ENCODE measurements around the gene ABCA8. TPM values are rescaled to one million over a fixed set of nuclear protein-coding genes. Genes with fewer than 3 reads are reported as not detected.

The ABCA8 gene
- total RNA-seq, 1 donor, result 36.2 TPM

DNA sequence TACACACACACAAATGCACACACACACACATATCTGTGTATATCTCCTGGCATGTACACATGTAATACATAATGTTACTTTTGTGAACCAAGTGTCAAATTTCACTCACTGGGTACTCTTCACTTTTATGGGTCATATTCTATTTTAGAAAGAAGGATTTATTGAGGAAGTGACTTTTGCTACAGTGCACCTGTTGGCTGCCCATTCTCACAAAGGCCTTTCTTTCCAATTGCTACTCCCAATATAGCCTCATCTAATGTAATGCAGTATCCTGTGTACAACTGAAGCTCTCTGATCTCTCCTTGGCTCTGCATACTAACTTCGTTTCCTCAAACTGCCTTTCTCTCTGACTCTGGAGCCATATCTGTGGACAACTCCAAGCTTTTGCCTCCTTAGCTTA, 107.5 kb downstream of the ABCA8 start:
- TF ChIP-seq, protein P1, sequence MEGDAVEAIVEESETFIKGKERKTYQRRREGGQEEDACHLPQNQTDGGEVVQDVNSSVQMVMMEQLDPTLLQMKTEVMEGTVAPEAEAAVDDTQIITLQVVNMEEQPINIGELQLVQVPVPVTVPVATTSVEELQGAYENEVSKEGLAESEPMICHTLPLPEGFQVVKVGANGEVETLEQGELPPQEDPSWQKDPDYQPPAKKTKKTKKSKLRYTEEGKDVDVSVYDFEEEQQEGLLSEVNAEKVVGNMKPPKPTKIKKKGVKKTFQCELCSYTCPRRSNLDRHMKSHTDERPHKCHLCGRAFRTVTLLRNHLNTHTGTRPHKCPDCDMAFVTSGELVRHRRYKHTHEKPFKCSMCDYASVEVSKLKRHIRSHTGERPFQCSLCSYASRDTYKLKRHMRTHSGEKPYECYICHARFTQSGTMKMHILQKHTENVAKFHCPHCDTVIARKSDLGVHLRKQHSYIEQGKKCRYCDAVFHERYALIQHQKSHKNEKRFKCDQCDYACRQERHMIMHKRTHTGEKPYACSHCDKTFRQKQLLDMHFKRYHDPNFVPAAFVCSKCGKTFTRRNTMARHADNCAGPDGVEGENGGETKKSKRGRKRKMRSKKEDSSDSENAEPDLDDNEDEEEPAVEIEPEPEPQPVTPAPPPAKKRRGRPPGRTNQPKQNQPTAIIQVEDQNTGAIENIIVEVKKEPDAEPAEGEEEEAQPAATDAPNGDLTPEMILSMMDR (IDR thresholded peaks at IDR 0.05; ENCODE audit: extremely low read depth, low read depth, low read length), result no peak
- H3K79me2 ChIP-seq (ENCODE audit: insufficient read depth, low read length), result no peaks in the 10 kb centered on the region
- H3K9me3 ChIP-seq (ENCODE audit: low read depth, low read length), result no peaks in the 10 kb centered on the region
- H3K4me3 ChIP-seq (ENCODE audit: insufficient read depth, low read length), result no peak overlapping the region
- no peaks in the 10 kb centered on the region for H3K4me1 ChIP-seq (ENCODE audit: insufficient read depth, low read length)
- no peaks in the 10 kb centered on the region for H3K36me3 ChIP-seq (ENCODE audit: insufficient read depth, low read length)
- no peak overlapping the region for H3K27ac ChIP-seq (ENCODE audit: low read depth, low read length)
- no peaks in the 10 kb centered on the region for H3K27me3 ChIP-seq (ENCODE audit: insufficient read depth, low read length)
- H4K20me1 ChIP-seq (ENCODE audit: insufficient read depth, low read length), result no peaks in the 10 kb centered on the region
- no peak overlapping the region for H2AFZ ChIP-seq (ENCODE audit: low read length)
- H3K4me2 ChIP-seq (ENCODE audit: insufficient read depth, low read length), result no peak overlapping the region
- DNase-seq (ENCODE audit: insufficient read length, low spot score, missing footprints), result no peak

DNA sequence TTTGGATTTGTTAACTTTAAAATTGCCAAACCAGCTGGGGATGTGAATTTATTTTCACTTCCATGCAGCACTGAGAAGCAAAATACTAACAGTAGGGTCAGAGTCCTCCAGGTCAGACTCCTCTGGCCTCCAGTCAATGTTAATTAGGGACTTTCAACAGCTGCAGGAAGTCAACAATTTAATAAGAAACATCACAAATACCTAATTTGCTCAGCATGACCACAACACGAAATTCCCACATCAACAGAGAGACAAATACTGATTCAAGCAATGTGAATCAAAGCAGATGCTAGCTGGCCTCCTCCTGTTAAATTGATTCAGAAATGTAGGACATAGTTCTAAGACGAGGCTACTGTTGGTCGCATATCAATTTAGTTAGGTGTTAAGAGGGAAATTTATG, 111.7 kb downstream of the ABCA8 start:
- Histone ChIP-seq H3K79me2 (ENCODE audit: insufficient read depth, low read length) (no peaks in the 10 kb centered on the region), H3K4me3 (ENCODE audit: insufficient read depth, low read length) (no peak overlapping the region), H2AFZ (ENCODE audit: low read length) (no peak overlapping the region), H3K27me3 (ENCODE audit: insufficient read depth, low read length) (no peaks in the 10 kb centered on the region), H3K27ac (ENCODE audit: low read depth, low read length) (no peak overlapping the region), H3K4me2 (ENCODE audit: insufficient read depth, low read length) (no peak overlapping the region), H4K20me1 (ENCODE audit: insufficient read depth, low read length) (no peaks in the 10 kb centered on the region), H3K9me3 (ENCODE audit: low read depth, low read length) (no peaks in the 10 kb centered on the region), H3K4me1 (ENCODE audit: insufficient read depth, low read length) (no peaks in the 10 kb centered on the region), H3K36me3 (ENCODE audit: insufficient read depth, low read length) (no peaks in the 10 kb centered on the region)
- no peak for DNase-seq (ENCODE audit: insufficient read length, low spot score, missing footprints)
- TF ChIP-seq, protein P1 (IDR thresholded peaks at IDR 0.05; ENCODE audit: extremely low read depth, low read depth, low read length), result no peak

DNA sequence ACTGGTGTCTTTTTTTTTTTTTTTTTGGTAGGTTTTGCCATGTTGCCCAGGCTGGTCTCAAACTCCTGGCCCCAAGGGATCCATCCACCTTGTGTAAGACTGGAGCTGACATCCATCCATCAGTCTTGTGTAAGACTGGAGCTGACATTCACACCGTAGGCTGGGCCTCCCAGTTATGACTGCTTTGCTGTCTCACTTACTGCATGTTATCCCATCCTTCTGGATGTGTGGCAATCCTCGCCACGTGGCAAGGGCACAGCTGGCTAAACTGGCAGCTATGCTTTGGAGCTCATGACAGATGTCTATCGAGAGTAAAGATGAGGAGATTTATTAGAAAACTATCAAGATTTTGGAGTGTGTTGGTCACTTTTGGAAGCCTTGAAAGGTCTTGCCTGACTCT, 115.1 kb downstream of the ABCA8 start:
- Histone ChIP-seq H4K20me1 (ENCODE audit: insufficient read depth, low read length) (no peaks in the 10 kb centered on the region), H3K27me3 (ENCODE audit: insufficient read depth, low read length) (no peaks in the 10 kb centered on the region), H2AFZ (ENCODE audit: low read length) (no peak overlapping the region), H3K36me3 (ENCODE audit: insufficient read depth, low read length) (no peaks in the 10 kb centered on the region), H3K9me3 (ENCODE audit: low read depth, low read length) (no peaks in the 10 kb centered on the region), H3K4me1 (ENCODE audit: insufficient read depth, low read length) (no peaks in the 10 kb centered on the region), H3K4me3 (ENCODE audit: insufficient read depth, low read length) (no peak overlapping the region), H3K27ac (ENCODE audit: low read depth, low read length) (no peak overlapping the region), H3K79me2 (ENCODE audit: insufficient read depth, low read length) (no peaks in the 10 kb centered on the region), H3K4me2 (ENCODE audit: insufficient read depth, low read length) (no peak overlapping the region)
- TF ChIP-seq, protein P1 (IDR thresholded peaks at IDR 0.05; ENCODE audit: extremely low read depth, low read depth, low read length), result no peak
- DNase-seq (ENCODE audit: insufficient read length, low spot score, missing footprints), result no peak

DNA sequence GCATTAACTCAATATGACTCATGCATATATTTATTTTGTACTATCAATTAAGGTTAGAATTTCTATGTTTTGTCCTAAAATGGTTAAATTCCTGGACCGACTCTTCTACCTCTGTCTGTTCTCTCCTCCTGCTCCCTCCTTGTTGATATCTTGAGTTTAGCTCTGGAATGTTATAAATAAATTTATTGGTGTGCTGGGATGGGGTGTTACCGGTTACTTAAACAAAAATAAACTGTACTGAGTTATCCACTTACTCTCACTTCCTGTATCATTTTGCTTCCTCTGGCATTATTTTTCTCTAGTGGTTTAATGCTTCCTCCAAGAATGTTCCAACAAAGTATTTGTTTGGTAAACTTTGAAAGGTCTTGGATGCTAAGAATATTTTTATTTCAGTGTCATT, 120.1 kb downstream of the ABCA8 start:
- Histone ChIP-seq H3K79me2 (ENCODE audit: insufficient read depth, low read length) (no peaks in the 10 kb centered on the region), H3K4me3 (ENCODE audit: insufficient read depth, low read length) (no peak overlapping the region), H3K27me3 (ENCODE audit: insufficient read depth, low read length) (no peaks in the 10 kb centered on the region), H3K36me3 (ENCODE audit: insufficient read depth, low read length) (no peaks in the 10 kb centered on the region), H3K9me3 (ENCODE audit: low read depth, low read length) (no peaks in the 10 kb centered on the region), H3K4me1 (ENCODE audit: insufficient read depth, low read length) (no peaks in the 10 kb centered on the region), H2AFZ (ENCODE audit: low read length) (no peak overlapping the region), H3K27ac (ENCODE audit: low read depth, low read length) (no peak overlapping the region), H3K4me2 (ENCODE audit: insufficient read depth, low read length) (no peak overlapping the region), H4K20me1 (ENCODE audit: insufficient read depth, low read length) (no peaks in the 10 kb centered on the region)
- no peak for DNase-seq (ENCODE audit: insufficient read length, low spot score, missing footprints)
- TF ChIP-seq, protein P1 (IDR thresholded peaks at IDR 0.05; ENCODE audit: extremely low read depth, low read depth, low read length), result no peak
